VCaP (cell line): Measurements from ENCODE around the gene DTNB.
A peak's percentile ranks its signal among the peaks of the same experiment; 100 is the strongest.

Source experiments
- H3K27ac ChIP-seq: fragments of 450-650 bp; 2 replicates; pipeline ENCODE4 v1.5.1; 2017
- CTCF ChIP-seq: fragments of 450-650 bp; conservative IDR thresholded peaks from 2 replicates; pipeline ENCODE4 v1.5.1; 2017; ENCODE audit warnings: mild to moderate bottlenecking, moderate library complexity

DTNB gene

DNA sequence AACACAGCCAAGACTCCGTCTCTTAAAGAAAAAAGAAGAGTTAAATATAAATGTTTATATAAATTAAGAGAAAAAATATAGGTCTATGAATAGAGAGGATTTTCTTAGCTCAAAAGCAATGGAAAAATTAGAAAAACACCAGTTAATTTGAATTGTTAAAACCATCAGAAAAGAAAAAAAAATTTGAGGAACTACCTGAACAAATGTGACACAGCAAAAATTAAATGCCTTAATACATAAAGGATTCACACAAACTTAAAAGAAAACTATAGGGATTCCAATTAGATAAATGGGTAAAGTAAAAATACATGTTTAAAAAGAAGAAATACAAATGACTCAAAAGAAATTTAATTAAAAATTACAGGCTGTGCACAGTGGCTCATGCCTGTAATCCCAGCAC is 183.7 kb downstream of the DTNB start:
- no peak for TF ChIP-seq CTCF
- H3K27ac ChIP-seq: no peak overlapping the region

GRCh38 chr2:25483607-25484266 is 189.6 kb downstream of the DTNB start:
- no peak for TF ChIP-seq CTCF
- H3K27ac ChIP-seq: no peak overlapping the region

- no peak for TF ChIP-seq CTCF
- H3K27ac ChIP-seq: no peak overlapping the region
Measured at GRCh38 chr2:25482341-25482740, 191.0 kb downstream of the DTNB start.

GRCh38 chr2:25481381-25482300 is 191.7 kb downstream of the DTNB start:
- TF ChIP-seq CTCF: no peak
- peak overlapping the region; percentile 59 for H3K27ac ChIP-seq

DNA sequence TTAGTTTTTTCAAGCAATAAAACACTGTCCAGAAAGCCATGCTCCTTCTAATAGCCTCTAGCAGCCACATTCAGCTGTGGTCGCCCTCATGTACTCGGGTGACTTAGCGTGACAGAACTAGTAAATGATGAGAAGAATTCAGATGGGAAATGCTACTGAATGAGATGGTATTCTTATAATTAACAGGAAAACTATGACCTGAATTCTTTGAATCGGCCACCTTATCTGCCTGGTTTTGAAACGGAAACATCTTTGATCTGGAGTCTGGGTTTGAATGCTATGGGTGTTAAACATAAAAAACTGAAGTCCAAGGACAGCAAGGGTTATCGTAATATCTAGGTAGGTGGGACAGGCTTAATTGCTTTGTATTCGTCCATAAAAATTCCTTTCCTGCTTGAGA is 192.8 kb downstream of the DTNB start:
- no peak for TF ChIP-seq CTCF

GRCh38 chr2:25479761-25480160 is 193.6 kb downstream of the DTNB start:
- peak overlapping the region; percentile 59 for H3K27ac ChIP-seq

More for the DNA sequence above, 192.8 kb downstream of the DTNB start:
- peak overlapping the region; percentile 59 for H3K27ac ChIP-seq

More at GRCh38 chr2:25479761-25480160, 193.6 kb downstream of the DTNB start:
- TF ChIP-seq CTCF: no peak
